Stomach (tissue), 19 donors: ENCODE data around the gene FSCN2. TPM values are rescaled to one million over a fixed set of nuclear protein-coding genes. Genes with fewer than 3 reads are reported as not detected.

Experiments
- DNase-seq, 2 donors: peaks; one replicate each; pipeline versions ENCODE4 v3.0.0 to v3.0.0-alpha.2; 2013 to 2019
- H3K27ac ChIP-seq, 5 donors: fragments of 200-600 bp in 4 of 5; sonication (generic) in 4 of 5; one replicate each; pipeline ENCODE4 v1.5.1; 2013 to 2019; ENCODE audit warnings: mild to moderate bottlenecking in 1 of 5, moderate library complexity in 1 of 5
- H3K27me3 ChIP-seq, 3 donors: fragments of 200-600 bp; sonication (generic); one replicate each; pipeline ENCODE4 v1.5.1; 2017 to 2019; ENCODE audit warnings: mixed run types in 1 of 3
- H3K36me3 ChIP-seq, 4 donors: fragments of 200-600 bp; sonication (generic); 1 replicate in 3 of 4; 2 replicates in 1 of 4; pipeline ENCODE4 v1.5.1; 2016 to 2019
- H3K4me1 ChIP-seq, 4 donors: fragments of 200-600 bp; sonication (generic); one replicate each; pipeline ENCODE4 v1.5.1; 2016 to 2019
- H3K4me3 ChIP-seq, 4 donors: fragments of 200-600 bp; sonication (generic) in 3 of 4; one replicate each; pipeline ENCODE4 v1.5.1; 2016 to 2019; ENCODE audit warnings: mild to moderate bottlenecking in 1 of 4
- H3K9me3 ChIP-seq, 4 donors: fragments of 200-600 bp; sonication (generic); one replicate each; pipeline ENCODE4 v1.5.1; 2016 to 2019
- CTCF ChIP-seq, 7 experiments: fragments of 450-650 bp in 4 of 7; fragments of 200-600 bp in 3 of 7; sonication (generic) in 3 of 7; IDR thresholded peaks; one replicate each; pipeline ENCODE4 v1.5.1; 2016 to 2019; ENCODE audit warnings: antibody characterized with exemption in 7 of 7, control low read depth in 2 of 7, mild to moderate bottlenecking in 1 of 7
- EP300 ChIP-seq: sonication (generic); formaldehyde crosslinking; IDR thresholded peaks from one replicate; pipeline ENCODE4 v1.6.1; 2017; ENCODE audit warnings: antibody characterized with exemption
- POLR2A ChIP-seq, 4 donors: fragments of 450-650 bp; IDR thresholded peaks; one replicate each; pipeline ENCODE4 v1.6.1; 2016; ENCODE audit warnings: antibody characterized with exemption in 4 of 4, control low read depth in 2 of 4, mild to moderate bottlenecking in 1 of 4, moderate library complexity in 1 of 4
- POLR2AphosphoS5 ChIP-seq, 3 donors: sonication (generic); formaldehyde crosslinking; IDR thresholded peaks; one replicate each; pipeline ENCODE4 v1.6.1; 2016; ENCODE audit warnings: antibody characterized with exemption in 3 of 3
- WGBS, 5 donors: extraction: QIAGEN DNeasy Blood & Tissue Kit in 3 of 5; methylation state at CpG; one replicate each; pipeline versions ENCODE4 v1.1.5 to v1.1.7; 2013 to 2018; 5-methylcytosine and 5-hydroxymethylcytosine counted together
- intact Hi-C: fragments of 100-400 bp; cut with DNase I; formaldehyde crosslinking; loops from one replicate; pipeline ENCODE4 v1.15.1; 2023; ENCODE audit warnings: low total_unique reads
- long read RNA-seq, 10 donors: transcript quantifications; one replicate each; lab custom pipeline, GENCODE V29; 2026
- polyA plus RNA-seq, 3 donors: library from polyadenylated mRNA; stranded (reverse); fragments of 200-250 nt; gene quantifications; one replicate each; pipeline ENCODE4 v1.2.3, GENCODE V29; 2013
- total RNA-seq, 5 donors: library from RNA; depleted of rRNA; stranded (reverse); fragments of >200 nt; gene quantifications; one replicate each; pipeline versions ENCODE4 v1.1.0 to v1.2.3, GENCODE V29; 2014 to 2016
- donor health status: healthy with polysubstance abuse.
- donor health status: Bipolar disorder and iron deficiency.
- donor health status: healthy.

FSCN2 gene
- 10 to 100 TPM in 1 of 5 donors, 1 to 10 TPM in 3, not detected in 1; 2.8 to 21.7 (median 6.2) TPM for total RNA-seq
- 1 to 10 TPM in 2 of 3 donors, under 1 TPM in 1; 0.90 to 2.7 (median 2.1) TPM for polyA plus RNA-seq
- long read RNA-seq, donor 1 = 0 reads
- long read RNA-seq, donor 2 = 0 reads
- long read RNA-seq, donor 3 = 0 reads
- long read RNA-seq, donor 4 = 0 reads
- long read RNA-seq, donor 5 = 0 reads
- long read RNA-seq, donor 6 = 0 reads
- long read RNA-seq, donor 7 = 0 reads
- long read RNA-seq, donor 8 = 0 reads
- long read RNA-seq, donor 9 = 0 reads
- long read RNA-seq, donor 10 = 0 reads

GRCh38 chr17:81527591-81528383, at the start of gene FSCN2:
TSS of gene FSCN2 (plus strand) at chr17:81528377. CDS start at chr17:81528532, 155 bp downstream.
- H3K9me3 ChIP-seq = no peaks in the 10 kb centered on the region
- 16 to 35% (median 23%) methylated on average over 31 to 42 of the region's 42 CpGs for WGBS, 5 donors
- intact Hi-C loops = no loop called here
- H3K36me3 ChIP-seq = no peaks in the 10 kb centered on the region
- H3K4me3 ChIP-seq = peak within 1 kb of the TSS in 1 of 4 donors; percentile 21
- H3K27me3 ChIP-seq = peaks cover 16 to 70% (median 39%) of the 10 kb centered on the region in 3 donors
- peak in 1 of 2 donors; percentile 42 for DNase-seq
- peak within 1 kb of the TSS in 1 of 5 donors; percentile 30 for H3K27ac ChIP-seq
- peaks cover 6 to 28% (median 25%) of the 10 kb centered on the region in 4 donors for H3K4me1 ChIP-seq
- no peak for TF ChIP-seq EP300
- peak in 3 of 7 experiments; percentile 7 to 36 (median 20) for TF ChIP-seq CTCF (IDR thresholded peaks at IDR 0.05)
- TF ChIP-seq POLR2A (IDR thresholded peaks at IDR 0.05) = no peak
- TF ChIP-seq POLR2AphosphoS5 (IDR thresholded peaks at IDR 0.05) = no peak

GRCh38 chr17:81479175-81480071, 48.8 kb upstream of the FSCN2 start:
- Histone ChIP-seq H3K27me3 (peaks cover 0 to 32% (median 3%) of the 10 kb centered on the region in 3 donors), H3K27ac (no peak overlapping the region), H3K9me3 (no peaks in the 10 kb centered on the region), H3K4me1 (peaks cover 27 to 47% (median 33%) of the 10 kb centered on the region in 4 donors), H3K36me3 (no peaks in the 10 kb centered on the region), H3K4me3 (no peak overlapping the region)
- no peak for DNase-seq
- TF ChIP-seq POLR2A (IDR thresholded peaks at IDR 0.05) (no peak), CTCF (IDR thresholded peaks at IDR 0.05) (no peak), EP300 (no peak), POLR2AphosphoS5 (IDR thresholded peaks at IDR 0.05) (no peak)
- intact Hi-C loops = loop anchor here (10.0 kb wide), 3 partner anchors 45 to 175 kb away; no protein-coding TSS in a partner anchor
- 88 to 90% (median 89%) methylated on average over 16 to 20 of the region's 20 CpGs for WGBS, 5 donors

GRCh38 chr17:81480140-81481072, 47.8 kb upstream of the FSCN2 start:
- 65 to 74% (median 68%) methylated on average over 21 of the region's 21 CpGs for WGBS, 5 donors
- no peak for DNase-seq
- Histone ChIP-seq H3K4me3 (peak overlapping the region in 2 of 4 donors; percentile 55 to 56), H3K27ac (peak overlapping the region in 1 of 5 donors; percentile 67), H3K27me3 (peaks cover 0 to 32% (median 3%) of the 10 kb centered on the region in 3 donors), H3K4me1 (peaks cover 31 to 54% (median 39%) of the 10 kb centered on the region in 4 donors), H3K9me3 (no peaks in the 10 kb centered on the region), H3K36me3 (no peaks in the 10 kb centered on the region)
- intact Hi-C loops = loop anchor here (10.0 kb wide), 3 partner anchors 46 to 176 kb away; no protein-coding TSS in a partner anchor
- TF ChIP-seq EP300 = no peak
- no peak for TF ChIP-seq CTCF (IDR thresholded peaks at IDR 0.05)
- no peak for TF ChIP-seq POLR2AphosphoS5 (IDR thresholded peaks at IDR 0.05)
- no peak for TF ChIP-seq POLR2A (IDR thresholded peaks at IDR 0.05)
